Right atrium auricular region (tissue), 2 donors: ENCODE data around the gene GRAMD2A. TPM values are rescaled to one million over a fixed set of nuclear protein-coding genes. Genes with fewer than 3 reads are reported as not detected.

ENCODE experiments used
- DNase-seq: peaks from one replicate; pipeline ENCODE4 v3.0.0-alpha.2; 2019; ENCODE audit warnings: low spot score
- H3K27ac ChIP-seq, 2 donors: fragments of 200-600 bp; sonication (generic); 1 replicate in 1 of 2; 2 replicates in 1 of 2; pipeline ENCODE4 v1.5.1; 2016 to 2019
- H3K27me3 ChIP-seq, 2 donors: fragments of 200-600 bp; sonication (generic); one replicate each; pipeline versions ENCODE4 v1.5.1 to v1.6.0; 2017 to 2019
- H3K36me3 ChIP-seq: fragments of 200-600 bp; sonication (generic); one replicate; pipeline ENCODE4 v1.5.1; 2016
- H3K4me1 ChIP-seq, 2 donors: fragments of 200-600 bp; sonication (generic); one replicate each; pipeline versions ENCODE4 v1.5.1 to v1.6.0; 2017 to 2019
- H3K4me3 ChIP-seq, 2 donors: fragments of 200-600 bp; sonication (generic); 1 replicate in 1 of 2; 2 replicates in 1 of 2; pipeline ENCODE4 v1.5.1; 2017 to 2019; ENCODE audit warnings: mild to moderate bottlenecking in 1 of 2, moderate library complexity in 1 of 2
- H3K9me3 ChIP-seq, 2 donors: fragments of 200-600 bp; sonication (generic); one replicate each; pipeline ENCODE4 v1.5.1; 2019
- total RNA-seq, 2 donors: library from RNA; depleted of rRNA; stranded (reverse); fragments of >200 nt; gene quantifications; one replicate each; pipeline ENCODE4 v1.1.0, GENCODE V29; 2016
- TF ChIP-seq, protein P1 (sequence below), 2 donors: fragments of 200-600 bp; sonication (generic); IDR thresholded peaks; one replicate each; pipeline ENCODE4 v1.5.1; 2019; ENCODE audit warnings: antibody characterized with exemption in 2 of 2

The GRAMD2A gene
- total RNA-seq, 2 donors from 2014 or later, result 0.83 TPM; not detected in 1

DNA sequence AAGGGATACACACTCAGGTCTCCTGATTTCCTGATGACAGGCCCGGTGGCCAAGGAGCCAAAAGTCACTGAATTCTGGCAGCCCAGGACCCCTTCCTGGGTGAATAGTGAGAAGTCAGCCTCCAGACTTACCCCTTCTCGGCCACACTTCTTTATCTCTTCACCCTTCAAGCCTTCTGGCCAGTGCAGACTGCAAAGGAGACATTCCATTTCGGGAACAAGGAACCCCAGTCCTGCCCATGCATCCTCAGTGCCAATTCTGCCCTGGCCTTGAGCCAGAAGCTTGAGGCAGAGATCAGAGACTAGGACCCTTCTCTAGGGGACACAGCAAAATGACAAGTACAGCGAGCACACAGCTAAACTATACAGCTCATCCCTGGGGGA is 28.8 kb downstream of the GRAMD2A start:
- no peak overlapping the region for H3K27ac ChIP-seq
- no peaks in the 10 kb centered on the region for H3K27me3 ChIP-seq
- TF ChIP-seq, protein P1, sequence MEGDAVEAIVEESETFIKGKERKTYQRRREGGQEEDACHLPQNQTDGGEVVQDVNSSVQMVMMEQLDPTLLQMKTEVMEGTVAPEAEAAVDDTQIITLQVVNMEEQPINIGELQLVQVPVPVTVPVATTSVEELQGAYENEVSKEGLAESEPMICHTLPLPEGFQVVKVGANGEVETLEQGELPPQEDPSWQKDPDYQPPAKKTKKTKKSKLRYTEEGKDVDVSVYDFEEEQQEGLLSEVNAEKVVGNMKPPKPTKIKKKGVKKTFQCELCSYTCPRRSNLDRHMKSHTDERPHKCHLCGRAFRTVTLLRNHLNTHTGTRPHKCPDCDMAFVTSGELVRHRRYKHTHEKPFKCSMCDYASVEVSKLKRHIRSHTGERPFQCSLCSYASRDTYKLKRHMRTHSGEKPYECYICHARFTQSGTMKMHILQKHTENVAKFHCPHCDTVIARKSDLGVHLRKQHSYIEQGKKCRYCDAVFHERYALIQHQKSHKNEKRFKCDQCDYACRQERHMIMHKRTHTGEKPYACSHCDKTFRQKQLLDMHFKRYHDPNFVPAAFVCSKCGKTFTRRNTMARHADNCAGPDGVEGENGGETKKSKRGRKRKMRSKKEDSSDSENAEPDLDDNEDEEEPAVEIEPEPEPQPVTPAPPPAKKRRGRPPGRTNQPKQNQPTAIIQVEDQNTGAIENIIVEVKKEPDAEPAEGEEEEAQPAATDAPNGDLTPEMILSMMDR (IDR thresholded peaks at IDR 0.05), result no peak
- no peaks in the 10 kb centered on the region for H3K36me3 ChIP-seq
- H3K4me3 ChIP-seq, result no peak overlapping the region
- peaks cover 0 to 15% of the 10 kb centered on the region in 2 donors for H3K4me1 ChIP-seq
- H3K9me3 ChIP-seq, result no peaks in the 10 kb centered on the region
- DNase-seq, result no peak

DNA sequence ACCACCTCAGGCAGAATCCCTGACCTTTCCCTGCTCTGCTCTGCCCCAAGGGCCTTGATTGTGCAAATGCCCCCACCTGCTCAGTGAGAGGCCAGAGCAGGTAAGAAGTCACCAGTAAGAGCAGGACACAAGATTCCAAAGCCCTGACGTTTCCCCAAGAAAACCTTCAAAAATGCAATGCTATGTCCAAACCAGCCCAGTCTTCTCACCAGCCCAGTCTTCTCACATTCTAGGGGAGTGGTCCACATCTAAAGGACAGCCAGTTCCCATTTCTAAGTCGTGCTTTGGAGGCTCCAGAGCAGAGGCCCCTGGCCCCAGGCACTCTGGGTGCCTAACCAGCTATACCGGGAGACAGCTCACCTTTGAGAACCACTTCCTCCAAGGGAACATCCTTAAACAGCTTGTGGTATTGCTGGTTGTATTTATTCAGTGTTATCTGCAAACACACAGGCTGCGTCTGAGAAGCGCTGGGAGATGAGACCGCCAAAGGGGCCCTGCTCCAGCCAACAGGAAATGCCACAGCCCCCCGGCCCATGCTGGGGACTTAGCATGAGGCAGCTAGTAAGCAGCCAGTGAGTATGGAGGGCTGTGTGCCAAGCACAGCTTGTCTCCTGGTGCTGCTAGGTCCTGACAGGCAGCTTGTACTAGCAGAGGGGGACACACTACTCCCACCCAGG is 29.3 kb downstream of the GRAMD2A start:
- no peaks in the 10 kb centered on the region for H3K27me3 ChIP-seq
- H3K4me3 ChIP-seq, result no peak overlapping the region
- no peak for DNase-seq
- TF ChIP-seq, protein P1 (IDR thresholded peaks at IDR 0.05), result no peak
- H3K27ac ChIP-seq, result no peak overlapping the region
- H3K36me3 ChIP-seq, result no peaks in the 10 kb centered on the region
- peaks cover 0 to 15% of the 10 kb centered on the region in 2 donors for H3K4me1 ChIP-seq
- no peaks in the 10 kb centered on the region for H3K9me3 ChIP-seq

DNA sequence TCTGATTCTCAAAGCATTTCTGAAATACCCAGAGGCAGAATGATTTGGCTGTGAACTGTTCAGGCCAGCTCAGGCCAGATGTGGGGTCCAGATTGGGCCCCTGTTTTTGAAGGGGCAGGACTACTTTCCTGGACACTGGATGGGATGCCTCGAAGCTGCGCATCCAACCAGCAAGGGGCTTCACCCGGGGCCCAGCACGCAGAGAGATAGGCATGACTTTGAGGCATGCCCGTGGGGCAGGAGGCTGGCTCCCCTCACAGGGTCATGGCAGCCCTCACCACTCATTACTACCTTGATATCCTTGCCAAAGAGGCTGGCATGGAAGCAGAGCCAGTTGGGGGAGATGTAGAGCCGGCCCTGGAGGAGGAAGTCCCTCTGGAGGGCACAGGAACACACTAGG is 30.1 kb downstream of the GRAMD2A start:
- Histone ChIP-seq H3K27ac (no peak overlapping the region), H3K27me3 (no peaks in the 10 kb centered on the region), H3K4me1 (peaks cover 0 to 15% of the 10 kb centered on the region in 2 donors), H3K36me3 (no peaks in the 10 kb centered on the region), H3K9me3 (no peaks in the 10 kb centered on the region), H3K4me3 (no peak overlapping the region)
- TF ChIP-seq, protein P1 (IDR thresholded peaks at IDR 0.05), result no peak
- DNase-seq, result no peak

DNA sequence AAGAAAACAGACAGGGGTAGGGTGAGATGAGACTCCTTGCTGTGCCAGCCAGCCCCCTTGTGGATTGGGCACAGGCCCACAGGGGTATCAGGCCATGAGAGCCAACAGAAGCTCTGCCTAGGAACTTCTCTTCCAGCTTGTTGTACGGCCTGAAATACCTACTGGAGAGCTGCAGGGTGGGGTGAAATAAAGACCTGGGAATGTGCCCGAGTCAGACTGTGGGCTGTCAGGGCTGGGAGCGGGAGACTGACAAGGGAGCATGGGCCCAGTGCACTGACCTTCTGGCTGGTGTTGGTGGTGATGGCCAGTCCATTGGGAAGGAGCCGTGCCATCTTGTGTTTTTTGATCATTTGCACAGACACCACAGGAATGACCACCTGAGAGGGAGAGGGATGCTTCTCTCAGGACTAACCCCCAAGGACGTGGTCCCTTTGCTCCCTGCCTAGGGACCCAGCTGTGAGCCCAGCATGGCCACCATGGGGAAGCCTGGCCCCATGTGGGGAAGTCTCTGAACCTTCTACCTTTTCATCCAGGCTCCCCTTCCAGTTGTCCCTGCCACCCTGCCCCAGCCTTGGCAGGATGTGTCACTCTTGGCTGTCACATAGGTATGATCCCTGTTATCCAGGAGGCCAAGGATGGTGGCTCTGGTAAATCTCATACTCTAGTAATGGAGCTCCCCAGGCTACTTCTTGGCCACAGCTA is 30.7 kb downstream of the GRAMD2A start:
- DNase-seq, result no peak
- Histone ChIP-seq H3K27me3 (no peaks in the 10 kb centered on the region), H3K4me3 (no peak overlapping the region), H3K27ac (no peak overlapping the region), H3K36me3 (no peaks in the 10 kb centered on the region), H3K4me1 (peaks cover 0 to 15% of the 10 kb centered on the region in 2 donors), H3K9me3 (no peaks in the 10 kb centered on the region)
- TF ChIP-seq, protein P1 (IDR thresholded peaks at IDR 0.05), result no peak

GRCh38 chr15:72163719-72164118 is 33.9 kb downstream of the GRAMD2A start:
- Histone ChIP-seq H3K4me1 (peaks cover 0 to 8% of the 10 kb centered on the region in 2 donors), H3K9me3 (no peaks in the 10 kb centered on the region), H3K27ac (no peak overlapping the region), H3K36me3 (no peaks in the 10 kb centered on the region), H3K4me3 (no peak overlapping the region), H3K27me3 (no peaks in the 10 kb centered on the region)
- no peak for DNase-seq
- TF ChIP-seq, protein P1 (IDR thresholded peaks at IDR 0.05), result no peak
